Suprapubic skin (tissue), 4 donors: ENCODE results near the gene YY1. TPM values are rescaled to one million over a fixed set of nuclear protein-coding genes. Genes with fewer than 3 reads are reported as not detected.

Experiments used
- DNase-seq, 2 donors: peaks; one replicate each; pipeline ENCODE4 v3.0.0-alpha.2; 2019; ENCODE audit warnings: low spot score in 2 of 2
- H3K27ac ChIP-seq: fragments of 200-600 bp; sonication (generic); one replicate; pipeline ENCODE4 v1.5.1; 2019
- H3K27me3 ChIP-seq: fragments of 200-600 bp; sonication (generic); one replicate; pipeline ENCODE4 v1.5.1; 2019
- H3K36me3 ChIP-seq: fragments of 200-600 bp; sonication (generic); one replicate; pipeline ENCODE4 v1.5.1; 2019
- H3K4me1 ChIP-seq: fragments of 200-600 bp; sonication (generic); one replicate; pipeline ENCODE4 v1.5.1; 2019
- H3K4me3 ChIP-seq: fragments of 200-600 bp; sonication (generic); one replicate; pipeline ENCODE4 v1.5.1; 2019; ENCODE audit warnings: mild to moderate bottlenecking
- H3K9me3 ChIP-seq: fragments of 200-600 bp; sonication (generic); one replicate; pipeline ENCODE4 v1.5.1; 2019
- CTCF ChIP-seq, 2 donors: fragments of 200-600 bp in 1 of 2; fragments of 450-650 bp in 1 of 2; sonication (generic) in 1 of 2; IDR thresholded peaks; one replicate each; pipeline ENCODE4 v1.5.1; 2016 to 2019; ENCODE audit warnings: antibody characterized with exemption in 2 of 2, mild to moderate bottlenecking in 1 of 2, moderate library complexity in 1 of 2
- EP300 ChIP-seq: sonication (generic); formaldehyde crosslinking; IDR thresholded peaks from one replicate; pipeline ENCODE4 v1.6.1; 2017; ENCODE audit warnings: antibody characterized with exemption
- POLR2A ChIP-seq, 2 donors: fragments of 450-650 bp; IDR thresholded peaks; one replicate each; pipeline ENCODE4 v1.6.1; 2017; ENCODE audit warnings: antibody characterized with exemption in 2 of 2, mild to moderate bottlenecking in 2 of 2, moderate library complexity in 2 of 2
- POLR2AphosphoS5 ChIP-seq, 3 donors: sonication (generic); formaldehyde crosslinking; IDR thresholded peaks; one replicate each; pipeline ENCODE4 v1.6.1; 2017; ENCODE audit warnings: antibody characterized with exemption in 3 of 3
- WGBS: methylation state at CpG from one replicate; pipeline ENCODE4 v1.1.5; 2018; 5-methylcytosine and 5-hydroxymethylcytosine counted together
- total RNA-seq, 4 donors: library from RNA; depleted of rRNA; stranded (reverse); fragments of >200 nt; gene quantifications; one replicate each; pipeline ENCODE4 v1.1.0, GENCODE V29; 2016

YY1 gene
- total RNA-seq, 4 donors from 2014 or later = 42.1 to 56.3 (median 48.9) TPM

GRCh38 chr14:100323121-100323941, 84.4 kb downstream of the YY1 start, which contains the start of gene SLC25A47:
SLC25A47 (plus strand) TSS chr14:100323339; CDS start chr14:100323415, 76 bp downstream.
- WGBS = 83% methylated on average over 10 of the region's 16 CpGs
- Histone ChIP-seq H3K4me1 (peaks cover 6% of the 10 kb centered on the region), H3K4me3 (no peak within 1 kb of the TSS), H3K9me3 (no peaks in the 10 kb centered on the region), H3K27me3 (no peaks in the 10 kb centered on the region), H3K36me3 (no peaks in the 10 kb centered on the region), H3K27ac (no peak within 1 kb of the TSS)
- no peak for TF ChIP-seq EP300
- no peak for TF ChIP-seq POLR2A (IDR thresholded peaks at IDR 0.05)
- TF ChIP-seq POLR2AphosphoS5 (IDR thresholded peaks at IDR 0.05) = no peak
- no peak for TF ChIP-seq CTCF (IDR thresholded peaks at IDR 0.05)
- DNase-seq = no peak

- Histone ChIP-seq H3K9me3 (no peaks in the 10 kb centered on the region), H3K4me1 (peaks cover 4% of the 10 kb centered on the region), H3K27ac (no peak overlapping the region), H3K4me3 (no peak overlapping the region), H3K27me3 (no peaks in the 10 kb centered on the region), H3K36me3 (no peaks in the 10 kb centered on the region)
- TF ChIP-seq POLR2AphosphoS5 (IDR thresholded peaks at IDR 0.05) (no peak), POLR2A (IDR thresholded peaks at IDR 0.05) (no peak), EP300 (no peak), CTCF (IDR thresholded peaks at IDR 0.05) (no peak)
- no peak for DNase-seq
- 95% methylated on average over 3 of the region's 8 CpGs for WGBS
These were observed 85.0 kb downstream of the YY1 start for GRCh38 chr14:100323942-100324307.

- Histone ChIP-seq H3K36me3 (no peaks in the 10 kb centered on the region), H3K4me1 (peaks cover 2% of the 10 kb centered on the region), H3K27ac (no peak overlapping the region), H3K9me3 (no peaks in the 10 kb centered on the region), H3K27me3 (no peaks in the 10 kb centered on the region), H3K4me3 (no peak overlapping the region)
- no peak for TF ChIP-seq CTCF (IDR thresholded peaks at IDR 0.05)
- TF ChIP-seq EP300 = no peak
- TF ChIP-seq POLR2A (IDR thresholded peaks at IDR 0.05) = no peak
- no peak for TF ChIP-seq POLR2AphosphoS5 (IDR thresholded peaks at IDR 0.05)
- 84% methylated on average over 13 of the region's 17 CpGs for WGBS
- DNase-seq = no peak
These were observed 86.3 kb downstream of the YY1 start for GRCh38 chr14:100325231-100325632.

GRCh38 chr14:100325958-100326357, 87.0 kb downstream of the YY1 start:
- Histone ChIP-seq H3K4me1 (no peaks in the 10 kb centered on the region), H3K36me3 (no peaks in the 10 kb centered on the region), H3K27me3 (no peaks in the 10 kb centered on the region), H3K27ac (no peak overlapping the region), H3K9me3 (no peaks in the 10 kb centered on the region), H3K4me3 (no peak overlapping the region)
- DNase-seq = no peak
- TF ChIP-seq CTCF (IDR thresholded peaks at IDR 0.05) (no peak), POLR2AphosphoS5 (IDR thresholded peaks at IDR 0.05) (no peak), POLR2A (IDR thresholded peaks at IDR 0.05) (no peak), EP300 (no peak)
- WGBS = 87% methylated on average over 13 of the region's 13 CpGs

- 95% methylated on average over 17 of the region's 24 CpGs for WGBS
- no peak for TF ChIP-seq EP300
- no peak for TF ChIP-seq POLR2A (IDR thresholded peaks at IDR 0.05)
- TF ChIP-seq CTCF (IDR thresholded peaks at IDR 0.05) = no peak
- TF ChIP-seq POLR2AphosphoS5 (IDR thresholded peaks at IDR 0.05) = no peak
- no peaks in the 10 kb centered on the region for H3K36me3 ChIP-seq
- H3K4me1 ChIP-seq = no peaks in the 10 kb centered on the region
- no peak overlapping the region for H3K4me3 ChIP-seq
- H3K27me3 ChIP-seq = no peaks in the 10 kb centered on the region
- no peak overlapping the region for H3K27ac ChIP-seq
- no peak for DNase-seq
- H3K9me3 ChIP-seq = no peaks in the 10 kb centered on the region
These were observed 88.2 kb downstream of the YY1 start for GRCh38 chr14:100327128-100327527.
